Fibroblast of mammary gland (primary cell): ENCODE measurements around the gene UGT1A1.

Experiments used
- DNase-seq: peaks from one replicate; pipeline ENCODE4 v3.0.0-alpha.2; 2010; ENCODE audit warnings: low read depth
- H3K4me3 ChIP-seq: 2 replicates; pipeline ENCODE4 v1.5.1; 2011; ENCODE audit warnings: low read depth, mild to moderate bottlenecking, low read length, moderate library complexity; ENCODE audit not compliant: control insufficient read depth
- TF ChIP-seq, protein P1 (sequence below): conservative IDR thresholded peaks from 2 replicates; pipeline ENCODE4 v1.5.1; 2011; ENCODE audit warnings: low read depth, low read length, inconsistent platforms; ENCODE audit not compliant: control insufficient read depth, insufficient read depth

Gene UGT1A1

DNA sequence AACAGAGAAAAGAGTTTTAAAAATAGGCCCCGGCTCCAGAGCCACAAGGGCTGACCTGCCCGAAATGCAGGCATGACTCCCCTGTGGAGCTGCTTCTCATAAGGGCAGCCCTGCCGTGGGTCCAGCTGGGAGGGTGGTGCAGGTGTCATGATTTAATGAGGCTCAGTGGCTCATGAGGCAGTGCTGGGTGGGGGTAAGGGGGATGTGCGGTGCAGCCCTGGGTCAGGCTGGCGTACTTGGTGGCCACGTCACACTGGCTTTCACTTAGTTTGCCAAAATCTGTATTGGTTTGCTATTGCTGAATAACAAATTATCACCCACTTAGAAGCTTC is 60.7 kb downstream of the UGT1A1 start:
- TF ChIP-seq, protein P1, sequence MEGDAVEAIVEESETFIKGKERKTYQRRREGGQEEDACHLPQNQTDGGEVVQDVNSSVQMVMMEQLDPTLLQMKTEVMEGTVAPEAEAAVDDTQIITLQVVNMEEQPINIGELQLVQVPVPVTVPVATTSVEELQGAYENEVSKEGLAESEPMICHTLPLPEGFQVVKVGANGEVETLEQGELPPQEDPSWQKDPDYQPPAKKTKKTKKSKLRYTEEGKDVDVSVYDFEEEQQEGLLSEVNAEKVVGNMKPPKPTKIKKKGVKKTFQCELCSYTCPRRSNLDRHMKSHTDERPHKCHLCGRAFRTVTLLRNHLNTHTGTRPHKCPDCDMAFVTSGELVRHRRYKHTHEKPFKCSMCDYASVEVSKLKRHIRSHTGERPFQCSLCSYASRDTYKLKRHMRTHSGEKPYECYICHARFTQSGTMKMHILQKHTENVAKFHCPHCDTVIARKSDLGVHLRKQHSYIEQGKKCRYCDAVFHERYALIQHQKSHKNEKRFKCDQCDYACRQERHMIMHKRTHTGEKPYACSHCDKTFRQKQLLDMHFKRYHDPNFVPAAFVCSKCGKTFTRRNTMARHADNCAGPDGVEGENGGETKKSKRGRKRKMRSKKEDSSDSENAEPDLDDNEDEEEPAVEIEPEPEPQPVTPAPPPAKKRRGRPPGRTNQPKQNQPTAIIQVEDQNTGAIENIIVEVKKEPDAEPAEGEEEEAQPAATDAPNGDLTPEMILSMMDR: no peak
- no peak for DNase-seq
- H3K4me3 ChIP-seq: no peak overlapping the region

DNA sequence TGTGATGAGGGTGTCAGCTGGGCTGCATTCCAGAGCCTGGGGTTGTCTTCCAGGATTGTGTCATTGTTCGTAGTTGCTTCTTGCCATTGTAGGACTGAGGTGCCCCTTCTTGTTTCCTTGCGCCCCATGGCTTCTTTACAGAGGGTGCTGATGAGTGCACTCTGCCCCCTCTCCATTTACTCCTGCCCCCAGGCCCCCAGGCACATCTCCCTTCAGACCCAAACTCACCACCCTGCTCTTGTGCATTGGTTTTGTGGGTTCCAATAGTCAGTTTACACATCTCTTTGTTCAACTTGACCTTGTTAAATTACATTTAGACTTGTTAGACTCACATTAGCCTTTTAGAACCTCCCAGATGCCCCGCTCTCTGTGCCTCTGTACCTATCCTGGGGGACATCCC is 61.1 kb downstream of the UGT1A1 start:
- DNase-seq: no peak
- TF ChIP-seq, protein P1: no peak
- no peak overlapping the region for H3K4me3 ChIP-seq

- TF ChIP-seq, protein P1: no peak
- H3K4me3 ChIP-seq: no peak overlapping the region
- no peak for DNase-seq
These were observed 61.6 kb downstream of the UGT1A1 start for GRCh38 chr2:233821709-233822100.

GRCh38 chr2:233822101-233822771 is 62.2 kb downstream of the UGT1A1 start:
- H3K4me3 ChIP-seq: no peak overlapping the region
- TF ChIP-seq, protein P1: no peak
- DNase-seq: no peak
